Spleen (tissue), 11 donors: ENCODE measurements around the gene AMPH. TPM values are rescaled to one million over a fixed set of nuclear protein-coding genes. Genes with fewer than 3 reads are reported as not detected.

ENCODE experiments used
- DNase-seq: peaks from one replicate; pipeline ENCODE4 v3.0.0-alpha.2; 2020
- H3K27ac ChIP-seq, 8 donors: fragments of 200-600 bp; sonication (generic) in 7 of 8; 1 replicate in 4 of 8; 2 replicates in 4 of 8; pipeline versions ENCODE4 v1.5.0 to v1.8.0; 2016 to 2021; ENCODE audit warnings: inconsistent platforms in 4 of 8, mild to moderate bottlenecking in 4 of 8, moderate library complexity in 1 of 8
- H3K27me3 ChIP-seq, 7 donors: fragments of 200-600 bp; sonication (generic) in 6 of 7; replicated peaks in 1 of 7; 1 replicate in 4 of 7; 2 replicates in 3 of 7; pipeline versions ENCODE4 v1.5.0 to v1.8.0; 2016 to 2021; ENCODE audit warnings: inconsistent platforms in 3 of 7, mild to moderate bottlenecking in 1 of 7
- H3K36me3 ChIP-seq, 6 donors: fragments of 200-600 bp; sonication (generic) in 5 of 6; 1 replicate in 4 of 6; 2 replicates in 2 of 6; pipeline versions ENCODE4 v1.5.0 to v1.8.0; 2016 to 2021; ENCODE audit warnings: inconsistent platforms in 2 of 6
- H3K4me1 ChIP-seq, 6 donors: fragments of 200-600 bp; sonication (generic) in 5 of 6; 1 replicate in 3 of 6; 2 replicates in 3 of 6; pipeline versions ENCODE4 v1.5.0 to v1.8.0; 2016 to 2021; ENCODE audit warnings: inconsistent platforms in 3 of 6
- H3K4me3 ChIP-seq, 8 donors: fragments of 200-600 bp; sonication (generic) in 7 of 8; 1 replicate in 4 of 8; 2 replicates in 4 of 8; pipeline versions ENCODE4 v1.5.0 to v1.8.0; 2016 to 2021; ENCODE audit warnings: inconsistent platforms in 4 of 8, mild to moderate bottlenecking in 4 of 8, moderate library complexity in 2 of 8
- H3K9me3 ChIP-seq, 8 donors: fragments of 200-600 bp; sonication (generic) in 7 of 8; 1 replicate in 4 of 8; 2 replicates in 4 of 8; pipeline versions ENCODE4 v1.5.0 to v1.8.0; 2016 to 2021; ENCODE audit warnings: inconsistent platforms in 4 of 8
- CTCF ChIP-seq, 11 experiments: fragments of 200-600 bp in 7 of 11; fragments of 450-650 bp in 4 of 11; sonication (generic) in 4 of 11; IDR thresholded peaks in 8 of 11; conservative IDR thresholded peaks in 3 of 11; 1 replicate in 7 of 11; 2 replicates in 4 of 11; pipeline versions ENCODE4 v1.4.0 to v1.8.0; 2016 to 2021; ENCODE audit warnings: antibody characterized with exemption in 11 of 11, inconsistent platforms in 4 of 11, mild to moderate bottlenecking in 1 of 11
- POLR2A ChIP-seq, 3 donors: fragments of 450-650 bp; IDR thresholded peaks; one replicate each; pipeline ENCODE4 v1.5.1; 2017; ENCODE audit warnings: antibody characterized with exemption in 3 of 3, mild to moderate bottlenecking in 1 of 3
- POLR2AphosphoS5 ChIP-seq, 3 donors: sonication (generic); formaldehyde crosslinking; IDR thresholded peaks; one replicate each; pipeline ENCODE4 v1.5.1; 2017; ENCODE audit warnings: antibody characterized with exemption in 3 of 3
- WGBS, 5 donors: extraction: QIAGEN DNeasy Blood & Tissue Kit in 3 of 5; methylation state at CpG; one replicate each; pipeline versions ENCODE4 v1.1.5 to v1.1.7; 2013 to 2018; 5-methylcytosine and 5-hydroxymethylcytosine counted together
- intact Hi-C: fragments of 100-400 bp; cut with DNase I; formaldehyde crosslinking; loops from one replicate; pipeline ENCODE4 v1.15.0; 2023; ENCODE audit warnings: low total_unique reads
- polyA plus RNA-seq, 3 donors: library from polyadenylated mRNA; stranded (reverse); fragments of 200-250 nt; gene quantifications; one replicate each; pipeline ENCODE4 v1.2.1, GENCODE V29; 2013
- total RNA-seq, 7 donors: library from RNA; depleted of rRNA in 3 of 7; stranded (reverse); fragments of >200 nt in 3 of 7; fragmentation: NEBNext Ultra II Directional in 4 of 7; extraction: Animal tissue kit (Norgen Biotek cat#: 25700) in 4 of 7; gene quantifications; one replicate each; pipeline versions ENCODE4 v1.1.0 to v1.2.1, GENCODE V29; 2016 to 2021
- donor health status: healthy with polysubstance abuse.
- donor health status: DM: no; HTN: no; CAD: no; lungs with moderate emphysema.
- donor health status: DM: no; HTN: no; CAD: no.
- donor health status: Bipolar disorder and iron deficiency.
- donor health status: healthy.
- donor health status: DM: no; HTN: no; CAD: no.
- donor health status: DM: yes; HTN: yes; CAD: no.

The AMPH gene
- total and polyA plus RNA-seq, 10 donors = 0.09 to 10.3 (median 1.1) TPM

- H3K4me1 ChIP-seq = no peaks in the 10 kb centered on the region
- H3K9me3 ChIP-seq = no peaks in the 10 kb centered on the region
- no peak overlapping the region for H3K27ac ChIP-seq
- H3K36me3 ChIP-seq = no peaks in the 10 kb centered on the region
- no peak overlapping the region for H3K4me3 ChIP-seq
- intact Hi-C loops = no loop called here
- TF ChIP-seq CTCF (IDR thresholded peaks at IDR 0.05 in 8 of 11, conservative IDR thresholded peaks at IDR 0.05 in 3 of 11) = no peak
- TF ChIP-seq POLR2A (IDR thresholded peaks at IDR 0.05) = no peak
- no peak for TF ChIP-seq POLR2AphosphoS5 (IDR thresholded peaks at IDR 0.05)
- DNase-seq = no peak
- H3K27me3 ChIP-seq = no peaks in the 10 kb centered on the region
Observed at GRCh38 chr7:38438970-38439369, 192.2 kb downstream of the AMPH start.

- H3K4me1 ChIP-seq = no peaks in the 10 kb centered on the region
- TF ChIP-seq CTCF (IDR thresholded peaks at IDR 0.05 in 8 of 11, conservative IDR thresholded peaks at IDR 0.05 in 3 of 11) (no peak), POLR2AphosphoS5 (IDR thresholded peaks at IDR 0.05) (no peak), POLR2A (IDR thresholded peaks at IDR 0.05) (no peak)
- 81 to 91% (median 82%) methylated on average over 3 of the region's 3 CpGs for WGBS, 5 donors
- H3K36me3 ChIP-seq = no peaks in the 10 kb centered on the region
- intact Hi-C loops = no loop called here
- DNase-seq = no peak
- H3K27ac ChIP-seq = no peak overlapping the region
- H3K9me3 ChIP-seq = no peaks in the 10 kb centered on the region
- H3K4me3 ChIP-seq = no peak overlapping the region
- H3K27me3 ChIP-seq = no peaks in the 10 kb centered on the region
Observed at GRCh38 chr7:38432671-38433070, 198.5 kb downstream of the AMPH start.

GRCh38 chr7:38432080-38432479 is 199.1 kb downstream of the AMPH start:
- H3K4me1 ChIP-seq = peaks cover 0 to 4% (median 0%) of the 10 kb centered on the region in 6 donors
- H3K9me3 ChIP-seq = no peaks in the 10 kb centered on the region
- no peak overlapping the region for H3K27ac ChIP-seq
- no peak overlapping the region for H3K4me3 ChIP-seq
- no peaks in the 10 kb centered on the region for H3K36me3 ChIP-seq
- WGBS, 5 donors = 90 to 100% (median 92%) methylated on average over 1 of the region's 1 CpG
- intact Hi-C loops = no loop called here
- TF ChIP-seq CTCF (IDR thresholded peaks at IDR 0.05 in 8 of 11, conservative IDR thresholded peaks at IDR 0.05 in 3 of 11) (no peak), POLR2AphosphoS5 (IDR thresholded peaks at IDR 0.05) (no peak), POLR2A (IDR thresholded peaks at IDR 0.05) (no peak)
- H3K27me3 ChIP-seq = no peaks in the 10 kb centered on the region
- DNase-seq = no peak

GRCh38 chr7:38429057-38429456 is 202.1 kb downstream of the AMPH start:
- 87 to 94% (median 90%) methylated on average over 7 of the region's 7 CpGs for WGBS, 5 donors
- H3K27ac ChIP-seq = no peak overlapping the region
- H3K4me3 ChIP-seq = no peak overlapping the region
- H3K4me1 ChIP-seq = peaks cover 0 to 29% (median 7%) of the 10 kb centered on the region in 6 donors
- TF ChIP-seq CTCF (IDR thresholded peaks at IDR 0.05 in 8 of 11, conservative IDR thresholded peaks at IDR 0.05 in 3 of 11) (no peak), POLR2AphosphoS5 (IDR thresholded peaks at IDR 0.05) (no peak), POLR2A (IDR thresholded peaks at IDR 0.05) (no peak)
- no peaks in the 10 kb centered on the region for H3K36me3 ChIP-seq
- H3K27me3 ChIP-seq = no peaks in the 10 kb centered on the region
- peaks cover 0 to 6% (median 0%) of the 10 kb centered on the region in 8 donors for H3K9me3 ChIP-seq
- no peak for DNase-seq
- intact Hi-C loops = no loop called here
